Occipital lobe (tissue), 2 donors: Measurements from ENCODE around the gene IFNA4. TPM values are rescaled to one million over a fixed set of nuclear protein-coding genes. Genes with fewer than 3 reads are reported as not detected.
"Not testable (repeated sequence)": the region's sequence is repeated elsewhere in the genome, so short reads cannot be mapped to it uniquely, and the experiment has no call there.

Experiments
- DNase-seq: peaks from one replicate; lab custom pipeline; 2025; lab: John Stamatoyannopoulos, UW
- total RNA-seq: library from RNA; depleted of rRNA; stranded (reverse); fragments of >200 nt; gene quantifications from one replicate; pipeline ENCODE4 v1.2.3, GENCODE V29; 2014

The IFNA4 gene
- not detected for total RNA-seq

- not testable (repeated sequence) for DNase-seq
Measured at GRCh38 chr9:21187487-21187886, at the start of gene IFNA4. IFNA4 (minus strand) TSS chr9:21187587; CDS start chr9:21187531, 56 bp downstream.

- DNase-seq, result not testable (repeated sequence)
Measured at GRCh38 chr9:21236360-21236714, 49.0 kb upstream of the IFNA4 start.

- DNase-seq, result not testable (repeated sequence)
Measured at GRCh38 chr9:21235468-21236359, 48.3 kb upstream of the IFNA4 start.

GRCh38 chr9:21234153-21234687, 46.8 kb upstream of the IFNA4 start:
- no peak for DNase-seq

GRCh38 chr9:21233258-21233657, 45.9 kb upstream of the IFNA4 start:
- DNase-seq, result no peak

DNA sequence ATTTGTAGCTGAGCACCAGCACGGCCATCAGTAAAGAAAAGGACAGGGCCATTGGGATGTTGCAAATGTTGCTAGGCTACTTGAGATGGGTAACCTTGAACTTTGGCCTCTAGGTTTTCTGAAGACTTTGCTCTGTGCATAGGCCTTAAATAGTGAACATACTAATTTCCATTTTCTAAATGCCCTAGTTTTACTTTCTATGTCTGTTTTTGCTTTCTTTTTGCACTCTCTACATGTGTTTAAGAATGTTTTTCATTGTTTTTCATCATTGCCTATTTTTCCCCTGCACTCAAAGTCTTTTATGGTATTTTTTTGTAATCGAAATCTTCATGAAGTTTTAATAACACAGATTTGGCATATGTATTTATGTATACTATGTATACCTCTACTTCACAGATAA, 40.7 kb upstream of the IFNA4 start, which contains the start of gene IFNA17:
IFNA17 (minus strand) TSS at position 101 of the 400 bp plus-strand sequence; CDS start at position 52, 49 bp downstream.
- DNase-seq, result no peak

DNA sequence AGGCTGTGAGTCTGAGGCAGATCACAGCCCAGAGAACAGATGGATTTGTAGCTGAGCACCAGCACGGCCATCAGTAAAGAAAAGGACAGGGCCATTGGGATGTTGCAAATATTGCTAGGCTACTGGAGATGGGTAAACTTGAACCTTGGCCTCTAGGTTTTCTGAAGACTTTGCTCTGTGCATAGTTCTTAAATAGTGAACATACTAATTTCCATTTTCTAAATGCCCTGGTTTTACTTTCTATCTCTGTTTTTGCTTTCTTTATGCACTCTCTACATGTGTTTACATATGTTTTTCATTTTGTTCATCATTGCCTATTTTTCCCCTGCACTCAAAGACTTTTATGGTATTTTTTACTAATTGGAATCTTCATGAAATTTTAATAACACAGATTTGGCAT, 29.8 kb upstream of the IFNA4 start, which contains the start of gene IFNA16:
IFNA16 (minus strand) TSS at position 101 of the 400 bp plus-strand sequence; CDS start at position 95, 6 bp downstream.
- not testable (repeated sequence) for DNase-seq

DNA sequence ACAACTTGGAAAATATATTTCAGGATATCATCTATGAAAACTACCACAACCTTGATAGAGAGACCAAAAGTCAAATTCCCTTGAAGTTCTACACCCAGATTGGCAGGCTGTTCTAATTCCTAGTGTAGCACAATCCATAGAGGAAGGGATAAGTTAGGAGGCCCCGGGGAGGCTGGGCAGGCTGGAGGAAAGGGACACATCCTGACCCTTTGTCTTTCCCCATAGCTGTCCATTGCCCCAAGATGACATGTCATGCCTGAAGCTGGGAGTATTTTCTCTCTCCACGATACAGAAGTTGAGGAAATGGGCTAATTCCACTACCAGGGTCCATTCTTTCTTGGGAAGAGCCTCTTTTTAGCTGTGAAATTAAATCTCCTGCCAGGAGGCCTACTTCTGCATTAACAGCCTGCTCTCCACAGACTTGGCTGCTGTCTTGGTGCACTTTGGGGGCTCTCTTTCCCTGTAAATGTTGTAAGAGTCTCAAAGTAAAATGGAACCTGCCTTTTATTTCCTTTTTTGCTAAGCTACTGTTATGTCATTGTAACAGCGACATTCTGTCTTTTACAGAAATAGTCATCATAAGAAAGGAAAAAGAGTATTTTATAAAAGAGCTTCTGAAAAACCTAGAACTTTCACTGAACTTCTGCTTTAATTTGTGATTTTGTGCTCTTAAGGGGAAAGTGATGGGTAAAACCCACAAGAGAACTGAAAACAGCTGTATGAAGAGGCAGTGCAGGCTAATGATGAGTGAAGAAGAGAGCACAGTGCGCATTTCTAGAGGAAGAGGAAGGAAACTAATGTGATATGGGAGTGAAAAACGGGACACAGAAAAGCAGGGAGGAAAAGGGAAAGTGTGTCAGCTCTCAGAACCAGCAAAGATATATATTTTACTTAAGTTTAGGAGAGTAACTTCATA, 26.3 kb upstream of the IFNA4 start:
- not testable (repeated sequence) for DNase-seq

GRCh38 chr9:21212160-21212559, 24.8 kb upstream of the IFNA4 start:
- DNase-seq, result not testable (repeated sequence)

DNA sequence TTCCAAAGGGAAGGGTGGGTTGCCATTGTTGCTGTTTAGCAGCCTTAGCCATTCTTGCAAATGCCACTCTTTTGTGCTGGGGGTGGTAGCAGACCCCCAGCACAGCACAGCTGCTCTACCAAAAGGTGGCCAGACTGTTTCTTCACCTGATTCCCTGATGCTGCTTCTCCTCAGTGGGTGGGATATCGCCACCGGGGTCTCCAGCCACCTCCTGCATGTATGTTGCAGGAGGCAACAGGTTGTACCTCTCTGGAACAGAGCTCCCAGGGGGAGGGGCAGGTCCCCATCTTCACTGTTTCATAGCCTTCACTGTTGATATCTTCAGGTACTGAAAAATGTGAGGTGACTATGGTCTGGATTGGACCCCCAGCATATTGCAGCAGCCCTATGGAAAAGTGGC, 23.4 kb upstream of the IFNA4 start:
- DNase-seq, result not testable (repeated sequence)

GRCh38 chr9:21210311-21210710, 22.9 kb upstream of the IFNA4 start:
- no peak for DNase-seq

- not testable (repeated sequence) for DNase-seq
Measured at GRCh38 chr9:21207043-21207442, 19.7 kb upstream of the IFNA4 start, which contains the start of gene IFNA10. IFNA10 (minus strand) TSS chr9:21207143; CDS start chr9:21207097, 46 bp downstream.

GRCh38 chr9:21205204-21205603, 17.8 kb upstream of the IFNA4 start:
- no peak for DNase-seq

- not testable (repeated sequence) for DNase-seq
Measured at GRCh38 chr9:21202105-21202504, 14.7 kb upstream of the IFNA4 start, which contains the start of gene IFNA7. IFNA7 (minus strand) TSS chr9:21202205; CDS start chr9:21202165, 40 bp downstream.

- DNase-seq, result not testable (repeated sequence)
Measured at GRCh38 chr9:21194867-21195776, 7.7 kb upstream of the IFNA4 start.

DNA sequence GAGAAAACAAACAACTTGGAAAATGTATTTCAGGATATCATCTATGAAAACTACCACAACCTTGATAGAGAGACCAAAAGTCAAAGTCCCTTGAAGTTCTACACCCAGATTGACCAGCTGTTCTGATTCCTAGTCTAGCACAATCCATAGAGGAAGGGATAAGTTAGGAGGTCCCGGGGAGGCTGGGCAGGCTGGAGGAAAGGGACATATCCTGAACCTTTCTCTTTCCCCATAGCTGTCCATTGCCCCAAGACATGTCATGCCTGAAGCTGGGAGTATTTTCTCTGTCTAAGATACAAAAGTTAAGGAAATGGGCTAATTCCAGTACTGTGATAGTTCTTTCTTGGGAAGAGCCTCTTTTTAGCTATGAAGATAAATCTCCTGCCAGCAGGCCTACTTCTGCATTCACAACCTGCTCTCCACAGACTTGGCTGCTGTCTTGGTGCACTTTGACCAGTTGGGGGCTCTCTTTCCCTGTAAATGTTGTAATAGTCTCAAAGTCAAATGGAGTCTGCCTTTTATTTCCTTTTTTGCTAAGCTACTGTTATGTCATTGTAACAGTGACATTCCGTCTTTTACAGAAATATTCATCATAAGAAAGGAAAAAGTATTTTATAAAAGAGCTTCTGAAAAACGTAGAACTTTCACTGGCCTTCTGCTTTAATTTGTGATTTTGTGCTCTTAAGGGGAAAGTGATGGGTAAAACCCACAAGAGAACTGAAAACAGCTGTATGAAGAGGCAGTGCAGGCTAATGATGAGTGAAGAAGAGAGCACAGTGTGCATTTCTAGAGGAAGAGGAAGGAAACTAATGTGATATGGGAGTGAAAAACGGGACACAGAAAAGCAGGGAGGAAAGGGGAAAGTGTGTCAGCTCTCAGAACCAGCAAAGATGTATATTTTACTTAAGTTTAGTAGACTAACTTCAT, 4.3 kb downstream of the IFNA4 start:
- DNase-seq, result not testable (repeated sequence)

GRCh38 chr9:21174671-21175070, 12.7 kb downstream of the IFNA4 start:
- DNase-seq, result no peak

GRCh38 chr9:21172156-21172555, 15.2 kb downstream of the IFNA4 start:
- no peak for DNase-seq

GRCh38 chr9:21171351-21171750, 16.0 kb downstream of the IFNA4 start:
- DNase-seq, result no peak
